ENCODE measurements around the gene CNIH2.

The CNIH2 gene

GRCh38 chr11:66279092-66279734 is 1.2 kb downstream of the CNIH2 start:
- no peak for DNase-seq

- DNase-seq = no peak
Measured at GRCh38 chr11:66280428-66280827, 2.5 kb downstream of the CNIH2 start.

DNA sequence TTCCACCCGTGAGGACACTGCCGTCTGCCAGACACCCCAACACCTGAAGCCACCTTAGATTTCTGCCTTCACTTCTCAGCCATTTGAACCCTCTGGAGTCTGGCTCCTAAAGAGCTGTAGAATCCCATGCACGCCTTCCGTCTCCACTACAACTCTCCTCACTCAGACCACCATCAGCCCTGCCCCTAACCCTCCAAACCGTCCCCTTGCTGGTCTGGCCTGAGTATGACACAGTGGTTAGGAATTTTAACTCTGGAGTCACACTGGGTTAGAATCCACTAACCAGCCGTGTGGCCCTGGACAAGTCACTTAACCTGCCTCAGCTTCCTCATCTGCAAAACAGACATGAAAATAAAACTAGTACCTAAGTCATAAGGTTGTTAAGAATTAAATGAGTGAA is 3.0 kb downstream of the CNIH2 start:
- no peak for DNase-seq

DNA sequence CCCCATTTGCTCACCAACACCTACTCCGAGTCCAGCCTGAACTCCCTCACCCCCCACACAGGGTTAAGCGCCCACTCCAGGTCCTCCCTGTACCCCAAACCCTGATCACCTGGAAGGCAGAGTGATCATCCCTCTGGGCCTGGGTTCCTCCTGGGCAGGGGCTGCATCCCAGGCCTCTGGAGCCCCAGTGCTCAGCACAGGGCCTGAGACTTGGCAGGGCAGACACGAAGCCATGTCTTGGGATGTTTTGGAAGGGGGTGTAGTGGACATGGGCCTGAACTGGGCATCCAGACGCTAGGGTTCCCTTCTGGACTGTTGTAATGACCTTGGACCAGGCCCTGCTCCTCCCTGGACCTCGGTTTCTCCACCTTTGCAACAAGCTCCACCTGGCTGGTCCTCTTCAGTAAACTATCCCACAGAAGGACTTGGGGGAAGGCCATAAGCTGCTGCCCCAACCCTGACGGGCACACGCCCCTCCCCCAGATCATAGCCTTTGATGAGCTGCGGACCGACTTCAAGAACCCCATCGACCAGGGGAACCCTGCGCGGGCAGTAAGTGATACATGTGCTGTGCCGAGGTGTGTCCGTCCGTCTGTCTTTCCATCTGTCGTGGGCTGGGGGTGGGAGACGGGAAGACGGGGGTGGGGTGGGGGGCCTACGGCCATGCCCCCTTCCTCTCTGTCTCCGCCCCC is 3.9 kb downstream of the CNIH2 start:
- no peak for DNase-seq

DNA sequence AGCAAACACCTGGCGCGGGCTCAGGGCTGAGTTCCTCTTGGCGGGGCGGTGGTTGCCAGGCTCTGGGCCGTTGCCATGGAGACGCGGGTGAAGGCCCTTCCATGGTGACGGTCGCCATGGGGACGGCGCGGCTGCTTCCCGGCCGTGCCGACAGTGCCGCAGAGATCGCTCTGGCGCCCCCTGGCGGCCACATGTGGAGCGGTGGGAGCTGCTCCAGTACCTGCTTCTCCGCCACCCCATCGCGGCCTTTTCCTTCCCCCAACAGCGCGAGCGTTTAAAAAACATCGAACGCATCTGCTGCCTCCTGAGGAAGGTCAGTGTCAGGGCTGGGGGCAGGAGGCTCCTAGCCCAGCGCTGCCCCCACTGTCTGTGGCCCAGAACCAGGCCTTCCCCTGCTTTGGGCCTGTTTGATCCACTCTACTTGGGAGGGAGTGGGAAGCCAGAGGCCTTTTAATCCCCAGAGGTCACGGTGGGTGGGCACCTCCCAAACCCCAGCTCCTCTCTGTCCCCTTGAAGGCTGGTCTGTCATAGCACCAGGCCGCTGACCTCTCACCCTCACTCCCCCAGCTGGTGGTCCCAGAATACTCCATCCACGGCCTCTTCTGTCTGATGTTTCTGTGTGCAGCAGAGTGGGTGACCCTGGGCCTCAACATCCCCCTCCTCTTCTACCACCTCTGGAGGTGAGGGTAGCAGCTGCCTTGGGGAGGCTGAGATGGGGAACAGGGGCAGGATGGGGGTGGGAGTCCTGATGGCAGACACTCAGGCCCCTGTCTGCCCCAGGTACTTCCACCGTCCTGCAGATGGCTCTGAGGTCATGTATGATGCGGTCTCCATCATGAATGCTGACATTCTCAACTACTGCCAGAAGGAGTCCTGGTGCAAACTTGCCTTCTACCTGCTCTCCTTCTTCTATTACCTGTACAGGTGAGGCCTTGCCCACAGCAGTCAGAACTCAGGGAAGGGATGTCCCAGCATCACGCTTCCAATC is 4.8 kb downstream of the CNIH2 start:
- DNase-seq = peak; percentile 98

GRCh38 chr11:66283461-66284105 is 5.6 kb downstream of the CNIH2 start:
- DNase-seq = no peak

DNA sequence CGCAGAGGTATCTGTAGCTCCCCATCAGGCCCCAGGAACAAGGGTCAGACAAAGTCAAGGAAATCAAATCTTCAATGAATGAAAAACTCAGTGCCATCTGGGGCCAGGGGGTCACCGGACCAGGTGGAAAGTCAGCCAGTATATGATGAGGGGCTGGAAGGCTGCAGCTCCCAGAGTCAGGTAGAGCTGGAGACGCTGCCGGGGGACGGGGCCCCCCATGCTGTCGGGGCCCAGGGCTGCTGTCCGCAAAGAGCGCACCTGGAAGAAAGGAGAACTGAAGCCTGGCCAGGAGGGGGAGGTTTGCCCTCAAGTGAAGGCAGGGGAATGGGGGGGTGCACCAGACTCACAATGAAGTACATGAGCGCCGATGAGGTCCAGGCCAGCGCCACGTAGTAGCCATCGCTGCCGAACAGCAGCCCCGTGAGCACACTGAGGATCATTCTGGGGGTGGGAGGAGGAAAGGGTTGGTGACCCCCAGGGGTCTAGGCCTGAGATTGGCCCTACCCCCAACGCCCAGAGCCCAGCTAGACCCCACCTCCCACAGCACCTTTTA is 6.6 kb downstream of the CNIH2 start:
- no peak for DNase-seq

- DNase-seq = no peak
Measured at GRCh38 chr11:66285250-66285947, 7.4 kb downstream of the CNIH2 start.

GRCh38 chr11:66286699-66287098 is 8.7 kb downstream of the CNIH2 start:
- DNase-seq = no peak

DNA sequence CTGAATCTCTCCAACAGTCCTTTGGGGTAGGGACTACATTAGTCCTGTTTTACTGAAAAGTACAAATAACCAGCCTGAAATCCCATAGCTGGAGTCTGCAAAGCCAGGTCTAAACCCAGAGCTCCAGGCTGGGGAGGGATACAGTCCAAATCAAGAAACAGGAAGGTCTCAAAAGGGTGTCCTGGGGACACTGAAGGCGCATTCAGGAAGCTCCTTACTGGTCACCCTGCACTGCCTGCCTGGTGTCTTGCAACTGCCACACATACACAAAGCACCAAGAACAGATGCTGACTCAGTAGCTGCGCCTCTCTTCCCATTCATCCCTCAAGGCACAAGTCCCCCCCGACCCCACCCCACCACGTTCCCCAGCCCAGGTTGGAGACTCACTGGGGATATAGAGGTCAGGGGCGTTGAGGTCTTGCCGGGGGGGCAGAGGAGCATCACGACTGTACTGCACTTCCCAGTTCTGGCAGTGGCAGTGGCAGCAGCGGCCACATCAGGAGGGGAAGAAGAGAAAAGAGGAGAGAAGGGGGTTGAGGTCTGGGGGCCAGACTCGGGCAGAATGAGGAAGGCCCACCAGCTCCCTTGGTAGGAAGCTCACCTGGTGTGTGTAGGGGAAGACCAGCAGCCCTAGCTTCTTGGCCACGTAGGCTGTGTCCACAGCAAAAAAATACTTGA is 9.4 kb downstream of the CNIH2 start:
- DNase-seq = no peak

DNA sequence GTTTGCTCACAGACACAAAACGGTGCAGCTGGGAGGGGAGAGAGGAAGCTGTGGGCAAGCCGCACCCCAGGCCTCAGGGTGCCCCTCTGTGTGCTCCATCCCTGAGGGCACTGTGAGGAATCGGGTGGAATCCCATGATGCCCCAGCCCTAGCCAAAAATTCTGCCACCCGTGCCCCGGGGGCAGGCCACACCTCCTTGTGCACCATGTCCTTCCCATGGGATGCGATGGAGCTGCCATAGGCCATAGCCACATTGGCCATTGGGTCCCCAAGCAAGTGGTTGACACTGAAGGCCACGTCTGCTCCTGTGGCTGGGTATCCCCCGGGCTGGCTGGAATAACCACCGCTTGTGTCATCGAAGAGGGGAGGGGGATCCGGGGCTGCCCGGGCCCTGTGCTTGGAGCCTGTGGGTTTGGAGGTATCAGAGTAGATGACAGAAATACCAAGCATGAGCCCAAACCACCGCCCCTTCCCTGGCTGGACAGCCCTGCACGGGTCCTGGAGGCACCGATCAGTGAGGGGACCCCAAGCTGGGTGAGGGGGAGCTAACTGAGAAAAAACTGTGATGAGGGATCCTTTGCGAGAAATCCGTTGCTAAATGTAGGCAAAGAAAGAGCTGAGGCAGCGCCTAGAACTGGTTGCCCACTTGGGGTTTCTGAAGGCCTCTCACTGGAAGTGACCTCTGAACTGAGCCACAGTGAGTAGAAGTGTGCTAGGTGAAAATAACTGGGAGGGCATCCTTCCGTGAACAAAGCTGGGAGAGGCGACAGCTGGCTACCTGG is 10.1 kb downstream of the CNIH2 start:
- no peak for DNase-seq

DNA sequence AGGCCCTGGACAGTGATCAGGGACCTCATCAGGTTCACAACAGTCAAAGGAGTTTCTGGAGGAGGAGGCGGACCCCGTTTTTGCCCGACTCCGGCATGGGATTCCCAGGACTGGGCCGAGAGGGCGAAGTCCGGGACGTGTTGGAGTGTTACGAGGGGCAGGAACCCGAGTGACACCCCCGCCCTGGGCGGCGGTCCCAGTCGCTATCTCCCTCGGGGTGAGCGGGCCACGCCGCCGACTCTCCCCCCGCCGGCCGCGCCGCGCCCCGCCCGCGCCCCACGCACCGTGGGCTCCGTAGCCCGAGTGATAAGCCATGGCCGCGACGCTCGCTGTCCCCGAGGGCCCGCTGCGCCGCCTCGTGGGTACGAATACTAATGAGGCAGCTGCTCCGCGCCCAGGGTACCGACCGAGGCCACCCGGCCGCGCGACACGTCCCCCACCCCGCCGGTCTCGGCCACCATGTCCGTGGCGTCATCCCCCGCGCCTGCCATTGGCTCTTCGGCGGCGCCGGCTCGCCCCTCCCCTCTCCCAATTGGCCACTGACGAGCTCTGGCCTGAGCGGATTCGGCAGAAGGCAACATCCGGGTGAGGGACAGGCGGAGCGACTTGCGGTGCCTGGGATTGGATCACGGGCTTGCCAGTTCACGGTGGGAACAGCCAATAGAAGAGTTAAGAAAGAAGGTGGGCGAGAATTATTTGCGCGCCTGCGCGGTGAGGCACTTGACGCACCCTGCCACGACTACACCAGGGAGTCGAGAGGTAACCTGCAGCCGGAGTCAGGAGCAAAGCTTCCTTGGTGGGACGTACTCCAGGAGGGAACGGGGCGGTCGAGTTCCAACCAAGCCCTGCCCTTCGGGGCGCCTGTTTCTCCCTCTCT is 10.9 kb downstream of the CNIH2 start, which contains the start of gene YIF1A:
TSS of gene YIF1A (minus strand) at position 473 of the 877 bp plus-strand sequence. CDS start at position 315, 158 bp downstream.
- peak; percentile 100 for DNase-seq

GRCh38 chr11:66289548-66290329 is 11.8 kb downstream of the CNIH2 start:
- peak; percentile 77 for DNase-seq

DNA sequence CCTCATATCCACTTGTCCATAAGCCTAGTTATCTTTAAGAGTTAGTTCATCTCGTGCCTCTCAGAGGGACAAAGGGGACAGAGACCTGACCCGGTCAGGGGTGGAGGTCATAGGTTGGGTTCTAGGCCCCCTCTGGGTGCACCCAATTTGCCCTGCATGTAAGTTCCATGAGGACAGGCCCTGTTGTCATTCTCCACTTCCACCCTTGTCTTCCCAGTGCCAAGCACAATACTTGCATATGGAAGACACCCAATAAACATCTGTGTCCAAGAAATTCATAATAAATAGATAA is 12.3 kb downstream of the CNIH2 start:
- DNase-seq = no peak

GRCh38 chr11:66291303-66291705 is 13.3 kb downstream of the CNIH2 start:
- no peak for DNase-seq

GRCh38 chr11:66291706-66292542 is 13.9 kb downstream of the CNIH2 start, which contains the start of gene TMEM151A:
TMEM151A (plus strand) TSS chr11:66291894; CDS start chr11:66292014, 120 bp downstream.
- no peak for DNase-seq

DNA sequence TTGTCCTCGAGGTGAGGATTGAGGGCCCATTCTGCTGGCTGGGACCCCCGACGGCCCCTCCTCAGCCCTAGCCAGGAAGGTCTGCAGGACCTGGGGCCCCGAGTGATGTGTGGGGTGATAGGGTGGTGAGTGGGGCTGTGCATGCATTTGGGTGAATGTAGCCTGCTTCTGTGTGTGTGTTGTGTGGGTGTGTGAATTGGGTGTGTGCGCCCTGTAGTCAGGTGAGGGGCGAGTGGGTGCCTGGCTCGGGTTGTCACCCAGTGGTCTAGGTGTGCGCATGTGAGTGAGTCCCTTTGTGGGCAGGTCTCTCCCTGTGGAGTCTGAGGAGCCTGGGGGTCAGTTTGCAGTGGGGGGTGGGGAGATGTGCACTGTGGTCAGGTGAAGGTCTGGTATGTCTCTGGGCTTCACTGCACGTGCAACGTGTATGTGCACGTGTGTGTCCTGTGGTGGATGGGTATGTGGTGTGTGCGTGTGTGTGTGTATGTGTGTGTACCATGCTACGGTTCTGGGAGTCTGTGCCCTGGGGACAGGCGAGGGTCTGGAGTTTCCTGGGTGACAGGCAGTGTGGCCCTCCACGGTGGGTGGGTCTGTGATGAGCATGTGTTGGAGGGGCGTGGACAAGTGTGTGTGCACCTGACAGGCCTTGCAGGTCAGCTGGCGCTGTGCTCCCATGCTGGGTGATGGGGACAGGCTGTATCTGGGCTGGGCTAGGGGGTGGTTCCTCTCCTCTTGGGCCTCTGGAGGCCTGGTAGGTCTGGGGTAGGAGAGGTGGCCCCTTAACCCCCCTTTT is 14.8 kb downstream of the CNIH2 start:
- no peak for DNase-seq
